Vagina (tissue), 2 donors: ENCODE data around the gene AKR7A3. TPM values are rescaled to one million over a fixed set of nuclear protein-coding genes. Genes with fewer than 3 reads are reported as not detected.
A peak's percentile ranks its signal among the peaks of the same experiment; 100 is the strongest.

Source experiments
- DNase-seq, 2 donors: peaks; one replicate each; pipeline ENCODE4 v3.0.0-alpha.2; 2017; ENCODE audit errors: extremely low spot score in 2 of 2
- H3K27ac ChIP-seq: fragments of 200-600 bp; sonication (generic); one replicate; pipeline ENCODE4 v1.5.1; 2019
- H3K27me3 ChIP-seq: fragments of 200-600 bp; sonication (generic); one replicate; pipeline ENCODE4 v1.5.1; 2019
- H3K36me3 ChIP-seq, 2 donors: fragments of 200-600 bp; sonication (generic); one replicate each; pipeline ENCODE4 v1.5.1; 2017 to 2019
- H3K4me1 ChIP-seq: fragments of 200-600 bp; sonication (generic); one replicate; pipeline ENCODE4 v1.5.1; 2019
- H3K4me3 ChIP-seq, 2 donors: fragments of 200-600 bp; sonication (generic); 1 replicate in 1 of 2; 2 replicates in 1 of 2; pipeline ENCODE4 v1.5.1; 2016 to 2019
- H3K9me3 ChIP-seq: fragments of 200-600 bp; sonication (generic); one replicate; pipeline ENCODE4 v1.5.1; 2019
- POLR2A ChIP-seq, 2 donors: fragments of 450-650 bp; IDR thresholded peaks; one replicate each; pipeline ENCODE4 v1.6.1; 2017; ENCODE audit warnings: antibody characterized with exemption in 2 of 2, mild to moderate bottlenecking in 2 of 2, moderate library complexity in 2 of 2
- POLR2AphosphoS5 ChIP-seq, 2 donors: sonication (generic); formaldehyde crosslinking; IDR thresholded peaks; one replicate each; pipeline ENCODE4 v1.9.0; 2017; ENCODE audit warnings: antibody characterized with exemption in 2 of 2, mild to moderate bottlenecking in 2 of 2, low read depth in 1 of 2; ENCODE audit not compliant: insufficient read depth in 1 of 2
- intact Hi-C: fragments of 100-400 bp; cut with DNase I; formaldehyde crosslinking; loops from one replicate; pipeline ENCODE4 v1.15.1; 2023
- total RNA-seq: library from RNA; depleted of rRNA; stranded (reverse); fragments of >200 nt; gene quantifications from one replicate; pipeline ENCODE4 v1.2.3, GENCODE V29; 2016
- TF ChIP-seq, protein P1 (sequence below), 3 experiments: fragments of 450-650 bp in 2 of 3; fragments of 200-600 bp in 1 of 3; sonication (generic) in 1 of 3; IDR thresholded peaks; one replicate each; pipeline ENCODE4 v1.5.1; 2017 to 2019; ENCODE audit warnings: antibody characterized with exemption in 3 of 3, mild to moderate bottlenecking in 2 of 3, moderate library complexity in 2 of 3

The AKR7A3 gene
- total RNA-seq, 1 donor from 2014 or later = 4.2 TPM

DNA sequence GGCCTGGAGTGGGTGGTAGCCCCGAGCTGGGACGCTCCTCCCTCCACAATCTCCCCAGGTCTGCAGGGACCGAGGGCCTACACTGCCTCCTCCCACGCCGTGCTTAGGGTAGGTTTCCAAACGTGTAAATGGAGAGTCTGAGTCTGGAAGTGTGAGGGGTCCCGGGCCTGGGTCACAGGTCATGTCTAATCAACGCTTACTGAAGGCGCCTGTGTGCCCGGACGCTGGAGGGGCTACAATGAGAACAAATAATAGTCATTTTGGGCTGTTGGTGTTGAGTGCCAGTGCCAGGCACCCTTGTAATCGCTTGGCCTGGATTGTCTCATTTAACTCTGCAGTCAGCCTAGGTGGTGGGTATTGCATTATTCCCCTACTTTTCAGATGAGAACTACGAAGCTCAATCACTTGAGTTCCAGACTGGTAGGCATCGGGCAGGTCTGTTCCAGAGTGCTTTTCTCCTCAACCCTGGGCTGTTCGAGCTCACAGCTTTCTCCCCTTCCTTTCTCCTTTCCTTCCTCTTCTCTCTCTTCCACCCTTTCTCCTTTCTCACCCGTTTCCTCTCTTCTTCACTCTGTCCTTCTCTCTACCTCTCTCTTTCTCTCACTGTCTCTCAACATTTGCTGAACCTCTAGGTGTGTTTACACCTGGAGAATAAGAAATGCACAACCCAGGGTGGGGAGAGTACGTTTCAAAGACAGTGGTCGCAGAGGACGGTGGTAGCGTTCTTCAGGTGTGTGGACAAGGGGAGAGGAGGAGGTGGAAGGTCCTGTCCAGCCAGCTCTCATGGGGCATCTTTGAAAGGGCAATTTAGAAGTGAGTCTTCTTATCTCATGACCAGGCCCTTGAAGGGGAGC, 24.4 kb upstream of the AKR7A3 start:
- Histone ChIP-seq H3K9me3 (no peaks in the 10 kb centered on the region), H3K4me1 (peaks cover 66% of the 10 kb centered on the region), H3K36me3 (peaks cover 0 to 8% of the 10 kb centered on the region in 2 donors), H3K4me3 (peak overlapping the region; percentile 90 to 94), H3K27ac (peak overlapping the region; percentile 96), H3K27me3 (no peaks in the 10 kb centered on the region)
- DNase-seq = no peak
- intact Hi-C loops = no loop called here
- no peak for TF ChIP-seq POLR2A (IDR thresholded peaks at IDR 0.05)
- TF ChIP-seq POLR2AphosphoS5 (IDR thresholded peaks at IDR 0.05; ENCODE audit: insufficient read depth in 1 of 2, low read depth in 1 of 2) = no peak
- TF ChIP-seq, protein P1, sequence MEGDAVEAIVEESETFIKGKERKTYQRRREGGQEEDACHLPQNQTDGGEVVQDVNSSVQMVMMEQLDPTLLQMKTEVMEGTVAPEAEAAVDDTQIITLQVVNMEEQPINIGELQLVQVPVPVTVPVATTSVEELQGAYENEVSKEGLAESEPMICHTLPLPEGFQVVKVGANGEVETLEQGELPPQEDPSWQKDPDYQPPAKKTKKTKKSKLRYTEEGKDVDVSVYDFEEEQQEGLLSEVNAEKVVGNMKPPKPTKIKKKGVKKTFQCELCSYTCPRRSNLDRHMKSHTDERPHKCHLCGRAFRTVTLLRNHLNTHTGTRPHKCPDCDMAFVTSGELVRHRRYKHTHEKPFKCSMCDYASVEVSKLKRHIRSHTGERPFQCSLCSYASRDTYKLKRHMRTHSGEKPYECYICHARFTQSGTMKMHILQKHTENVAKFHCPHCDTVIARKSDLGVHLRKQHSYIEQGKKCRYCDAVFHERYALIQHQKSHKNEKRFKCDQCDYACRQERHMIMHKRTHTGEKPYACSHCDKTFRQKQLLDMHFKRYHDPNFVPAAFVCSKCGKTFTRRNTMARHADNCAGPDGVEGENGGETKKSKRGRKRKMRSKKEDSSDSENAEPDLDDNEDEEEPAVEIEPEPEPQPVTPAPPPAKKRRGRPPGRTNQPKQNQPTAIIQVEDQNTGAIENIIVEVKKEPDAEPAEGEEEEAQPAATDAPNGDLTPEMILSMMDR (IDR thresholded peaks at IDR 0.05) = no peak

DNA sequence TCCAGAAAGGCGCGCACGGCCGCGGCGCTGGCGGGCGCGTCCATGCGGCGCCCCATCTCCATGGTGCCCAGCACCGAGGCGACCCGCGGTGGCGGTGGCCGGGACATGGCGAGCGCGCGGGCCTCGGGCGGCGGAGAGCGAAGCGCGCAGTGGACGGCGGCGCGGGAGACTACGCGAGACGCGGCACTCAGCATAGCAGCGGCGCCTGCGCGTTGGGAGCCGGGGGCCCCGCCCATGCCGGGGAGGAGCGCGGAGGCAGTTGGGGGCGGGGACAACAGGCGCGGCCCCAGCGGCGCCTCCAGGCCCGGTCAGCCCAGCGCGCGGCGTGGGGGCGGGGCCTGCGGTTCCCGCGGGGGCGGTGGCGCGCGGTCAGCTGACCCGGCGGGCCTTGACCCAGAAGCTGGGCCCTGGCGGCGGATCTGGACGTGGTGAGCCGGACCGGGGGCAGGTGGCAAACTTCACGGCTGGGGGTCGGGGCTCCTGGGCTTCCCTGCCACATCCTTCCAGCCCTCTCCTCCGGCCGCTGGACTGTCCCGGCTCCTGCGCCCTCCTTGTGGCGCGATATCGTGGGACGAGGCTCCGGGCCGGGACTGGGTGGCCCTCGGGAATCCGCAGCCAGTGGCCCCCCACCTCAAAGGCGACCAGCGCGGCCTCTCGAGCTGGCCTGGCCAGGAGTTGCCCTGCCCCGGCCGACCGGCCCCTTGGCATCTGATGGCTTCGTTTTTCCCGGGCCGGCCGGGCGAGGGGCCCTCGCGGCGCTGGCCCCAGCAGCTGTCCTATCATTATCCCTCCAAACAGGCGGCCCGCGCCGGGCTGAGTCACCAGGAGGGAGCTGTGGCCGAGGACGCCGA, 23.6 kb upstream of the AKR7A3 start, which contains the start of the genes AKR7A2 and SLC66A1:
TSS of gene AKR7A2 (minus strand) at position 214 of the 851 bp plus-strand sequence. CDS start at position 194, 20 bp downstream.
TSS of gene SLC66A1 (plus strand) at position 396 of the 851 bp plus-strand sequence. CDS start 5,352 bp downstream, outside the sequence.
- H3K4me3 ChIP-seq = peak within 1 kb of the TSS; percentile 90 to 94
- peaks cover 0 to 16% of the 10 kb centered on the region in 2 donors for H3K36me3 ChIP-seq
- no peaks in the 10 kb centered on the region for H3K27me3 ChIP-seq
- H3K9me3 ChIP-seq = no peaks in the 10 kb centered on the region
- TF ChIP-seq, protein P1 (IDR thresholded peaks at IDR 0.05) = peak in 1 of 3 experiments; percentile 22
- TF ChIP-seq POLR2A (IDR thresholded peaks at IDR 0.05) (peak in 1 of 2 donors; percentile 77), POLR2AphosphoS5 (IDR thresholded peaks at IDR 0.05; ENCODE audit: insufficient read depth in 1 of 2, low read depth in 1 of 2) (peak in 1 of 2 donors; percentile 74)
- peaks cover 66% of the 10 kb centered on the region for H3K4me1 ChIP-seq
- DNase-seq = no peak
- intact Hi-C loops = no loop called here
- H3K27ac ChIP-seq = peak within 1 kb of the TSS; percentile 96

DNA sequence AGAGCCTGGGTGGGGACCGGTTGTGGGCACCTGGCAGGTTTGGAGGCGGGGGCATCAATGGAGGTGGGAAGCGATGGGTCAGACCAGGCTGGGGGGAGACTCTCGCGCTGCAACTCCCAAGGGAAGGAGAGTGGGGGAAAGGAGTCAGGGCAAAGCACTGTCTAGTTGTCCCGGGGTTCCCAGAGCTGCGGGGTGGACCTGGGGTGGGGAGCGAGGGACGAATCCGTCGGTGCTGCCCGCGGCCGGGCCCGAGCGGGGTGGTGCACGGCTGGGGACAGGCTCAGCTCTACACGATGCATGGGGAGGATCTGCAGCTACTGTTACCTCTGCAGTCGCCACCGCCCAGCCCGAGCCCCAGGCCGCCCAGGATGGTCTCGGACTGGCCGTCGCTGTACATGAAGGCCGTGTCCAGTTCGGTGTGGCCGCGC, 22.9 kb upstream of the AKR7A3 start:
- Histone ChIP-seq H3K27me3 (no peaks in the 10 kb centered on the region), H3K36me3 (peaks cover 0 to 23% of the 10 kb centered on the region in 2 donors), H3K9me3 (no peaks in the 10 kb centered on the region), H3K4me1 (peaks cover 65% of the 10 kb centered on the region), H3K4me3 (peak overlapping the region; percentile 90 to 94), H3K27ac (peak overlapping the region; percentile 86)
- DNase-seq = no peak
- intact Hi-C loops = no loop called here
- no peak for TF ChIP-seq POLR2A (IDR thresholded peaks at IDR 0.05)
- TF ChIP-seq, protein P1 (IDR thresholded peaks at IDR 0.05) = no peak
- no peak for TF ChIP-seq POLR2AphosphoS5 (IDR thresholded peaks at IDR 0.05; ENCODE audit: insufficient read depth in 1 of 2, low read depth in 1 of 2)

DNA sequence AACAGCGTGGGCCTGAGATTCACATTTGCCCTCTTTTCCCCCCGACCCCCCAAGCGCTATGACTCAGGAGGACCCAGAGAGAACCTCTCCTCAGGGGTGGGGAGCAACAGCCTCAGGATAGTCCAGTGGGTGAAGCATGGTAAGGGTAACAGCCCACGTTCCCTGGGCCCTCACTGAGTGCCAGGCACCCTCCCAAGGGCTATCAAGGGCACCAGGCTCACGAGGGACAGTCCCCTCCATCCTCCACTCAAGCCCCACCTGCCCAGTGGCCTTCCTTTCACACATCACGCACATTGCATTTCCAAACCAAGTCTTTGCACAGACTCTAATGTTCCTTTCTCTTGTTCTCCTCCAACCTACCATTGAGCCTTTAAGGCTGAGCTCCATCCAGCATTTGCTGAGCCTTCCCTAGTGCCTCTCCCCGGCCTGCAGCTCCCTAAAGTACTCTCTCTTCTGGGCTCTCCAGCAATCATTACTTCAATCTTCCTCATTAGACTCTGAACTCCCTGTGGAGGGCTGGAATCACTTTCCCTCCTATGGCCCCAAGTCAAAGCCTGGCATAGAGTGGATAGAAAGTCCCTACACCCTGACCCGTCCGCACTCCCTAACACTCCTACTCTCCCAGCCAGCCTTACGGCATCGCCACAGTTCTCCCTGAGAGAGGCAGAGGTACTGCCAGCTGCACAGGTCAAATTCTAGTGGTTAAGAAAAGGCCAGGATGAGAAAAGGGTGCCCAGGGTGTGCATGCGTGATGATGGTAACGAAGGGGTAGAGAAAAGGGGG, 22.3 kb upstream of the AKR7A3 start:
- peaks cover 59% of the 10 kb centered on the region for H3K4me1 ChIP-seq
- peak overlapping the region; percentile 90 to 94 for H3K4me3 ChIP-seq
- peak overlapping the region; percentile 86 for H3K27ac ChIP-seq
- TF ChIP-seq, protein P1 (IDR thresholded peaks at IDR 0.05) = no peak
- TF ChIP-seq POLR2AphosphoS5 (IDR thresholded peaks at IDR 0.05; ENCODE audit: insufficient read depth in 1 of 2, low read depth in 1 of 2) = no peak
- TF ChIP-seq POLR2A (IDR thresholded peaks at IDR 0.05) = no peak
- peaks cover 0 to 29% of the 10 kb centered on the region in 2 donors for H3K36me3 ChIP-seq
- intact Hi-C loops = no loop called here
- no peak for DNase-seq
- no peaks in the 10 kb centered on the region for H3K27me3 ChIP-seq
- H3K9me3 ChIP-seq = no peaks in the 10 kb centered on the region
